HepG2 (cell line): Measurements from ENCODE around the gene HTRA1. TPM values are rescaled to one million over a fixed set of nuclear protein-coding genes. Genes with fewer than 3 reads are reported as not detected.

Experiments used
- ATAC-seq: fragments of 200-7000 bp; cut with Tn5 transposase; 3 replicates; pipeline ENCODE4 v1.9.1; 2020; ENCODE audit warnings: mild to moderate bottlenecking, moderate library complexity
- BruUV-seq: library from RNA; stranded (reverse); fragments of 400-500 nt; replicated peaks from 2 replicates; lab custom pipeline; 2021; lab: Mats Ljungman, UMichigan
- CTCF ChIA-PET: fragments of 300-600 bp; formaldehyde crosslinking; extraction: SDS; loops from one replicate; lab custom pipeline; 2021; ENCODE audit warnings: low total read pairs, inconsistent platforms, low intra/inter-chr PET ratio; lab: Yijun Ruan, JAX
- POLR2A ChIA-PET: fragments of 350-600 bp; sonication (Branson Sonifier 250); formaldehyde crosslinking; loops from one replicate; lab custom pipeline; 2020; ENCODE audit warnings: antibody characterized with exemption, inconsistent platforms; lab: Yijun Ruan, JAX
- DNase-seq: peaks from one replicate; pipeline ENCODE4 v3.0.0-alpha.2; 2015; ENCODE audit warnings: low spot score
- FAIRE-seq: peaks from 3 replicates; lab custom pipeline; 2011; peaks lifted over from hg19 to GRCh38; lab: Jason Lieb, UNC
- H2AFZ ChIP-seq: one replicate; pipeline ENCODE4 v1.6.1; 2011; ENCODE audit warnings: low read length, inconsistent platforms
- H3K27ac ChIP-seq: fragments of 300-600 bp; 3 replicates; pipeline ENCODE4 v1.8.0; 2011; ENCODE audit warnings: mixed run types, mild to moderate bottlenecking, mixed read lengths, low read length, inconsistent platforms; ENCODE audit not compliant: insufficient read depth; ENCODE audit errors: extremely low read length
- H3K27me3 ChIP-seq, 2 experiments: fragments of 200-600 bp in 1 of 2; 2 replicates in 1 of 2; 3 replicates in 1 of 2; pipeline versions ENCODE4 v1.6.0 to v1.8.0; 2011; ENCODE audit warnings: low read length in 2 of 2, mild to moderate bottlenecking in 2 of 2, moderate library complexity in 2 of 2, inconsistent platforms in 1 of 2; ENCODE audit not compliant: insufficient read depth in 2 of 2, control insufficient read depth in 1 of 2
- H3K36me3 ChIP-seq, 2 experiments: fragments of 200-600 bp in 1 of 2; replicated peaks in 1 of 2; 2 replicates in 1 of 2; 3 replicates in 1 of 2; pipeline versions ENCODE4 v1.5.1 to v1.8.0; 2011; ENCODE audit warnings: low read length in 2 of 2, inconsistent platforms in 1 of 2; ENCODE audit not compliant: insufficient read depth in 2 of 2, control insufficient read depth in 1 of 2
- H3K4me1 ChIP-seq: 2 replicates; pipeline ENCODE4 v1.5.1; 2012; ENCODE audit warnings: low read length, inconsistent platforms; ENCODE audit not compliant: insufficient read depth
- H3K4me2 ChIP-seq: 2 replicates; pipeline ENCODE4 v1.6.0; 2011; ENCODE audit warnings: low read depth, low read length, inconsistent platforms
- H3K4me3 ChIP-seq, 3 experiments: fragments of 200-600 bp in 1 of 3; sonication (generic), shearing (Covaris generic) in 1 of 3; replicated peaks in 1 of 3; 2 replicates each; pipeline ENCODE4 v1.5.1; 2011 to 2016; ENCODE audit warnings: low read length in 3 of 3, inconsistent platforms in 2 of 3, low read depth in 2 of 3, mild to moderate bottlenecking in 2 of 3, control low read depth in 1 of 3, mixed read lengths in 1 of 3; ENCODE audit not compliant: insufficient read depth in 1 of 3
- H3K79me2 ChIP-seq: one replicate; pipeline ENCODE4 v1.6.1; 2011; ENCODE audit warnings: low read length, inconsistent platforms; ENCODE audit not compliant: insufficient read depth
- H3K9ac ChIP-seq: 2 replicates; pipeline ENCODE4 v1.6.0; 2011; ENCODE audit warnings: mild to moderate bottlenecking, low read depth, low read length, inconsistent platforms; ENCODE audit not compliant: insufficient read depth
- H3K9me3 ChIP-seq: 2 replicates; pipeline ENCODE4 v1.5.1; 2012; ENCODE audit warnings: mild to moderate bottlenecking, low read length
- H4K20me1 ChIP-seq: 2 replicates; pipeline ENCODE4 v1.6.0; 2011; ENCODE audit warnings: inconsistent platforms, mild to moderate bottlenecking, low read length, moderate library complexity; ENCODE audit not compliant: insufficient read depth
- CEBPG ChIP-seq: IDR thresholded peaks from 2 replicates; pipeline ENCODE4 v1.6.1; 2016
- GZF1 ChIP-seq: sonication (generic); formaldehyde crosslinking; IDR thresholded peaks from 2 replicates; pipeline ENCODE4 v1.5.1; 2020; ENCODE audit warnings: mild to moderate bottlenecking, missing genetic modification reagents
- HMG20A ChIP-seq: IDR thresholded peaks from 2 replicates; pipeline ENCODE4 v1.6.1; 2016; ENCODE audit warnings: borderline replicate concordance
- ISL2 ChIP-seq: sonication (generic); formaldehyde crosslinking; IDR thresholded peaks from 2 replicates; pipeline ENCODE4 v1.5.0; 2020; ENCODE audit warnings: missing genetic modification reagents
- KLF6 ChIP-seq: IDR thresholded peaks from 2 replicates; pipeline ENCODE4 v1.8.0; 2016; ENCODE audit warnings: missing biosample characterization, missing genetic modification reagents
- NCOA2 ChIP-seq: sonication (generic); formaldehyde crosslinking; IDR thresholded peaks from 2 replicates; pipeline ENCODE4 v1.8.0; 2022; ENCODE audit warnings: inconsistent platforms
- ZBTB33 ChIP-seq: sonication (generic); formaldehyde crosslinking; IDR thresholded peaks from 2 replicates; pipeline ENCODE4 v1.4.0; 2020; ENCODE audit warnings: missing genetic modification reagents
- ZNF235 ChIP-seq: sonication (generic); formaldehyde crosslinking; IDR thresholded peaks from 2 replicates; pipeline ENCODE4 v1.8.1; 2023; ENCODE audit warnings: mild to moderate bottlenecking, missing genetic modification reagents, borderline replicate concordance
- ZNF672 ChIP-seq: sonication (generic); formaldehyde crosslinking; IDR thresholded peaks from 2 replicates; pipeline ENCODE4 v1.8.1; 2022; ENCODE audit warnings: missing genetic modification reagents
- ZSCAN30 ChIP-seq: sonication (generic); formaldehyde crosslinking; IDR thresholded peaks from 2 replicates; pipeline ENCODE4 v1.5.0; 2020; ENCODE audit warnings: mild to moderate bottlenecking, missing genetic modification reagents
- WGBS: methylation state at CpG from one replicate; pipeline ENCODE4 v1.1.6; 2017; ENCODE audit warnings: low lambda C conversion rate; 5-methylcytosine and 5-hydroxymethylcytosine counted together
- in situ Hi-C: cut with HindIII; loops from 2 replicates; pipeline ENCODE4 v1.10.0; 2017; ENCODE audit warnings: low pct_unique_long_range_greater_than_20kb; ENCODE audit not compliant: extremely low pct_ligation_motif_present
- intact Hi-C: fragments of 100-400 bp; cut with micrococcal nuclease; formaldehyde crosslinking; loops from one replicate; pipeline ENCODE4 v1.10.0; 2022; ENCODE audit not compliant: unreplicated experiment
- polyA plus RNA-seq, 8 experiments: library from polyadenylated mRNA; depleted of rRNA in 3 of 8; stranded (reverse) in 7 of 8; unstranded in 1 of 8; fragments of >200 nt; fragmentation: Illumina TruSeq in 4 of 8; extraction: Trizol in 4 of 8; gene quantifications; 2 replicates each; pipeline versions ENCODE4 v1.2.1 to v1.2.3, GENCODE V29; 2011 to 2016; ENCODE audit warnings: low read depth in 4 of 8, missing spikeins in 1 of 8, mixed read lengths in 1 of 8; ENCODE audit not compliant: insufficient read depth in 1 of 8
- total RNA-seq, 5 experiments: library from RNA; depleted of rRNA; stranded (reverse); fragments of >200 nt; fragmentation: Illumina TruSeq; extraction: Trizol; gene quantifications; 2 replicates each; pipeline ENCODE4 v1.2.3, GENCODE V29; 2016; ENCODE audit warnings: low read depth in 1 of 5

HTRA1 gene
- total and polyA plus RNA-seq, 2 of the 13 experiments (the other 11 are each of a cell fraction or from before 2014, with no cell fraction given), result 0.11 to 0.40 TPM

- POLR2A ChIA-PET, result no interaction called here
Observed at GRCh38 chr10:122541541-122542002, 80.2 kb downstream of the HTRA1 start.

GRCh38 chr10:122543676-122544445, 82.5 kb downstream of the HTRA1 start:
- TF ChIP-seq KLF6, result no peak
- no peak for TF ChIP-seq ZBTB33 (CRISPR knock-in tag)
- TF ChIP-seq, all 625 proteins: peak for 0
- BruUV-seq, result no TSS peak
- Histone ChIP-seq H3K4me3 (no peak overlapping the region), H4K20me1 (no peaks in the 10 kb centered on the region), H2AFZ (no peak overlapping the region), H3K4me1 (no peaks in the 10 kb centered on the region; the same call in 1 of the 2 replicates), H3K36me3 (no peaks in the 10 kb centered on the region), H3K79me2 (no peaks in the 10 kb centered on the region), H3K9me3 (no peaks in the 10 kb centered on the region), H3K4me2 (no peak overlapping the region), H3K27ac (no peak overlapping the region), H3K27me3 (peaks cover 0 to 3% of the 10 kb centered on the region in 2 experiments; a peak in 2 of 5 replicates), H3K9ac (no peak overlapping the region)
- CTCF ChIA-PET, result no interaction called here
- in situ Hi-C loops, result no loop called here
- ATAC-seq, result no peak
- FAIRE-seq, result no peak
- no peak for DNase-seq
- POLR2A ChIA-PET, result no interaction called here
- intact Hi-C loops, result no loop called here
- WGBS, result 44% methylated on average over 10 of the region's 10 CpGs

More at GRCh38 chr10:122541541-122542002, 80.2 kb downstream of the HTRA1 start:
- ATAC-seq (no peak), DNase-seq (peak; percentile 12), FAIRE-seq (no peak)
- Histone ChIP-seq H3K9ac (no peak overlapping the region), H3K4me2 (no peak overlapping the region), H3K27me3 (peaks cover 0 to 3% of the 10 kb centered on the region in 2 experiments; a peak in 1 of 5 replicates), H3K4me3 (no peak overlapping the region), H2AFZ (no peak overlapping the region), H3K4me1 (no peaks in the 10 kb centered on the region; the same call in 1 of the 2 replicates), H3K27ac (no peak overlapping the region), H4K20me1 (no peaks in the 10 kb centered on the region), H3K9me3 (no peaks in the 10 kb centered on the region), H3K36me3 (no peaks in the 10 kb centered on the region), H3K79me2 (no peaks in the 10 kb centered on the region)
- WGBS, result 2% methylated on average over 4 of the region's 4 CpGs
- in situ Hi-C loops, result no loop called here
- TF ChIP-seq GZF1 (CRISPR knock-in tag), result no peak
- no peak for TF ChIP-seq ZNF235 (CRISPR knock-in tag)
- no peak for TF ChIP-seq ZNF672 (CRISPR knock-in tag)
- no peak for TF ChIP-seq ZSCAN30
- TF ChIP-seq ISL2, result no peak
- peak; percentile 30; the same call in 1 of the 2 replicates for TF ChIP-seq CEBPG
- TF ChIP-seq NCOA2, result 0 out of 2 replicates have a peak, but pooled peaks have one; percentile 20
- TF ChIP-seq HMG20A, result 0 out of 2 replicates have a peak, but pooled peaks have one; percentile 18
- BruUV-seq, result no TSS peak
- intact Hi-C loops, result no loop called here
- CTCF ChIA-PET, result no interaction called here
